Lower lobe of right lung (tissue), 2 donors: ENCODE results near the gene CAMSAP1. TPM values are rescaled to one million over a fixed set of nuclear protein-coding genes. Genes with fewer than 3 reads are reported as not detected.

Experiments
- ATAC-seq, 2 donors: fragments of 200-7000 bp; cut with Tn5 transposase; one replicate each; pipeline ENCODE4 v1.9.1; 2020 to 2022; ENCODE audit warnings: mild to moderate bottlenecking in 2 of 2, moderate library complexity in 2 of 2
- DNase-seq: peaks from one replicate; pipeline ENCODE4 v3.0.0-alpha.2; 2020
- H3K27ac ChIP-seq: fragments of 200-600 bp; one replicate; pipeline ENCODE4 v1.8.0; 2022
- H3K27me3 ChIP-seq: fragments of 200-600 bp; one replicate; pipeline ENCODE4 v1.8.0; 2022; ENCODE audit warnings: low read depth
- H3K36me3 ChIP-seq: fragments of 200-600 bp; one replicate; pipeline ENCODE4 v1.8.0; 2022; ENCODE audit warnings: mild to moderate bottlenecking
- H3K4me1 ChIP-seq: fragments of 200-600 bp; one replicate; pipeline ENCODE4 v1.8.0; 2022
- H3K4me3 ChIP-seq: fragments of 200-600 bp; one replicate; pipeline ENCODE4 v1.8.0; 2022; ENCODE audit warnings: mild to moderate bottlenecking
- H3K9me3 ChIP-seq: fragments of 200-600 bp; one replicate; pipeline ENCODE4 v1.8.0; 2022
- intact Hi-C: fragments of 100-400 bp; cut with DNase I; formaldehyde crosslinking; loops from one replicate; pipeline ENCODE4 v1.11.0; 2022
- total RNA-seq: library from RNA; stranded (reverse); fragmentation: NEBNext Ultra II Directional; extraction: Animal tissue kit (Norgen Biotek cat#: 25700); gene quantifications from one replicate; pipeline ENCODE4 v1.2.1, GENCODE V29; 2021
- TF ChIP-seq, protein P1 (sequence below): fragments of 200-600 bp; IDR thresholded peaks from one replicate; pipeline ENCODE4 v1.8.0; 2022; ENCODE audit warnings: antibody characterized with exemption, mild to moderate bottlenecking
- donor health status: DM: no; HTN: yes; CAD: no; lungs with severe emphysema.

The CAMSAP1 gene
- total RNA-seq, 1 donor from 2014 or later = 34.4 TPM

DNA sequence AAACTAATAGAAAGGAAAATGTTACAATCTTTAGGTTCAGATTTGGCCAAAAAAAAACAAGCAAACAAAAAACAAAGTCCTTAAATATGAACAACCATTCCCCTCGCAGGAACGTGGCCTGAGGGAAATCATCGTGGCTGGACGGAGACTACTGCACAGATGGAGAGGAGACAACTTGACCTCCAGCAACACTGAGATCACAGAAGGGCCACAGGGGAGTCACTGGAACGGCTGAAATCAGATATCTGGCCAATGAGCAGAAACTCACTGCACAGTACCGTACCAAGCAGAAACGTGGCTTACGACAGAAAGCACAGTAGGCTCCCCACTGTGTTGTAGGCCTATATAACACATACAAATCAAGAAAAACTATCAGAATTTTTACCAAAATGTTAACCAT, 27.7 kb downstream of the CAMSAP1 start:
- peaks cover 2% of the 10 kb centered on the region for H3K4me1 ChIP-seq
- no peaks in the 10 kb centered on the region for H3K9me3 ChIP-seq
- peaks cover 37% of the 10 kb centered on the region for H3K36me3 ChIP-seq
- ATAC-seq = no peak
- H3K27ac ChIP-seq = no peak overlapping the region
- intact Hi-C loops = no loop called here
- H3K27me3 ChIP-seq = no peaks in the 10 kb centered on the region
- no peak overlapping the region for H3K4me3 ChIP-seq
- DNase-seq = no peak
- TF ChIP-seq, protein P1, sequence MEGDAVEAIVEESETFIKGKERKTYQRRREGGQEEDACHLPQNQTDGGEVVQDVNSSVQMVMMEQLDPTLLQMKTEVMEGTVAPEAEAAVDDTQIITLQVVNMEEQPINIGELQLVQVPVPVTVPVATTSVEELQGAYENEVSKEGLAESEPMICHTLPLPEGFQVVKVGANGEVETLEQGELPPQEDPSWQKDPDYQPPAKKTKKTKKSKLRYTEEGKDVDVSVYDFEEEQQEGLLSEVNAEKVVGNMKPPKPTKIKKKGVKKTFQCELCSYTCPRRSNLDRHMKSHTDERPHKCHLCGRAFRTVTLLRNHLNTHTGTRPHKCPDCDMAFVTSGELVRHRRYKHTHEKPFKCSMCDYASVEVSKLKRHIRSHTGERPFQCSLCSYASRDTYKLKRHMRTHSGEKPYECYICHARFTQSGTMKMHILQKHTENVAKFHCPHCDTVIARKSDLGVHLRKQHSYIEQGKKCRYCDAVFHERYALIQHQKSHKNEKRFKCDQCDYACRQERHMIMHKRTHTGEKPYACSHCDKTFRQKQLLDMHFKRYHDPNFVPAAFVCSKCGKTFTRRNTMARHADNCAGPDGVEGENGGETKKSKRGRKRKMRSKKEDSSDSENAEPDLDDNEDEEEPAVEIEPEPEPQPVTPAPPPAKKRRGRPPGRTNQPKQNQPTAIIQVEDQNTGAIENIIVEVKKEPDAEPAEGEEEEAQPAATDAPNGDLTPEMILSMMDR = no peak

DNA sequence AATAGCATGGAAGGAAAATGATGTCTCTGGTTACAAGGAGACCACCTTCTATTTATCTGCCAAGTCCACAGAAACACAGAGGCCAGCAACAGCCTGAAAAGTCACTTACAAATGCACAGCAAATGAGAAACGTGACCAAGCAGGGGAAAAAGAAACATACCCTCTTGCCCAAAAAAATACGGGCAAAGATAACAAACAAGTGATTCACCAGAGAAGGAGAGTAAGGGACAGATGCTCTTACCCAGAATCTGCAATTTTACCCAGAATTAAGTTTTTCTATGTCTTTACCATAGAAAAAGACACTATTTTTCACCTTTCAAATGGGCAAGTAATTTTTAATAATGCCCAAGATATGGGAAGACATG, 28.1 kb downstream of the CAMSAP1 start:
- Histone ChIP-seq H3K36me3 (peaks cover 37% of the 10 kb centered on the region), H3K27ac (no peak overlapping the region), H3K4me3 (no peak overlapping the region), H3K4me1 (no peaks in the 10 kb centered on the region), H3K27me3 (no peaks in the 10 kb centered on the region), H3K9me3 (no peaks in the 10 kb centered on the region)
- DNase-seq = no peak
- no peak for ATAC-seq
- TF ChIP-seq, protein P1 = no peak
- intact Hi-C loops = no loop called here

DNA sequence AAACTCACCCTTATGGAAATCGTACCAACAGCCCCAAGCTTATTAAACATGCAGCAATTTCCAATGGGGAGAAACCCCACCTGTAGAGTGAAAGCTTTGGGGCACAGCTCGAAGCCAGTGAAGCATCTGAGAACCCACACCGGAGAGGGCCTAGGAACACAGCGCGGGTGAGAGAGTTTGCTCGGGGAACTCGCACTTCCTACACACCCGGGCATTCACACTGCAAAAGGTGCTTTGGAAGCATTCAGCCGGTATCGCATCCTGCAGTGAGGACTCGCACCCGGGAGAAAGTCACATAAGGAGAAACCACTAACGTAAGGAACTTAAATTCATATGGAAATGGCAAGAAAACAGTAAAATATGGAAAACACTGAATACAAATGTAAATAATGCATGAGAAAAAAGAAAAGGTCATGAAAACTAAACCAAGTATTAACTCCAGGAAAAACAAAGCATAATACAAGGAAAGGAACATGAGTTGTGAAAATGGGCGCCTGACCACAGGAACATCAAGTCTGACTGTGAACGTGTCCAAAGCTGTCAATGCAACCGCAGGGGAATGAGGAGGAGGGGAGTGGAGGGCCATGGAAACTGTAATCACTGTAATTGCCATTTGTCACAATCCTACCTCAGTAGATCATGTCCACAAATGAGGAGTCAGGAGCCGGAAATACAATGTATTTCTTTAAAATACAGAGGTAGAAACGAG, 28.7 kb downstream of the CAMSAP1 start:
- DNase-seq (no peak), ATAC-seq (no peak)
- TF ChIP-seq, protein P1 = no peak
- H3K4me3 ChIP-seq = no peak overlapping the region
- H3K27me3 ChIP-seq = no peaks in the 10 kb centered on the region
- H3K9me3 ChIP-seq = no peaks in the 10 kb centered on the region
- peaks cover 37% of the 10 kb centered on the region for H3K36me3 ChIP-seq
- no peak overlapping the region for H3K27ac ChIP-seq
- H3K4me1 ChIP-seq = no peaks in the 10 kb centered on the region
- intact Hi-C loops = no loop called here

DNA sequence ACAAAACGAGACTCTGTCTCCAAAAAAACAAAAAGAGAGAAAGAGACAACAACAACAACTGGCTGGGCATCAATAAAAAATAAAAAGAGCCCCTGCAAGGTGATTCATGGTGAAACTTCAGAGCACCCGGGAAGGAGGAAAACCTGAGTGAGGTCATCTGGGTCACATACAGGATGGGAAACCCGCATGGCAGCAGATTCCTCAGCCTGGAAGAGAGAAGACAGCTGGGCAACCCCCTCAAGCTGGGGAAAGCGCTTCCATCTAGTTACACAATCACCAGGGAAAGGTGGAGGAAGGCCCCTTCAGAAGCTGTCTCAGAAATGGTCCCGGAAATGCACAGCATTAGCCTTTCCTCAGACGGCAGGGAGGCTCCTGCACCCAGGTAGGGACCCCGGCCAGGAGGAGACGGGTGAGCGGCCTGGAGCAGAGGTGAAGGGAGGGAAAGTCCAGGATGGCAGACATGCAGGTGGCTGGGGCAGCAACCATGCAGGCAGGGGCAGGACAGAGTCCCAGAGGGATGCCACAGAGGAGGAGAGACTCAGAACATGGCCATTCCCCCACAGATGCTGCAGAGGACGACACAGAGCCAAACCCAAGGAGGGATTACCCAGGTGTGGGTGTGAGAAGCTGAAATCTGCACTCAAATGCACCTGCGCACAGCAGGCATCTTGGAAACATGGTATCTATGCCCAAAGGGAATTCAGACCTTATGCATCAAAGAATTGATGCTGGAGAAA, 29.4 kb downstream of the CAMSAP1 start:
- no peak for ATAC-seq
- no peak for DNase-seq
- no peaks in the 10 kb centered on the region for H3K4me1 ChIP-seq
- H3K36me3 ChIP-seq = peaks cover 37% of the 10 kb centered on the region
- TF ChIP-seq, protein P1 = no peak
- H3K4me3 ChIP-seq = no peak overlapping the region
- intact Hi-C loops = no loop called here
- no peaks in the 10 kb centered on the region for H3K27me3 ChIP-seq
- H3K27ac ChIP-seq = no peak overlapping the region
- no peaks in the 10 kb centered on the region for H3K9me3 ChIP-seq

DNA sequence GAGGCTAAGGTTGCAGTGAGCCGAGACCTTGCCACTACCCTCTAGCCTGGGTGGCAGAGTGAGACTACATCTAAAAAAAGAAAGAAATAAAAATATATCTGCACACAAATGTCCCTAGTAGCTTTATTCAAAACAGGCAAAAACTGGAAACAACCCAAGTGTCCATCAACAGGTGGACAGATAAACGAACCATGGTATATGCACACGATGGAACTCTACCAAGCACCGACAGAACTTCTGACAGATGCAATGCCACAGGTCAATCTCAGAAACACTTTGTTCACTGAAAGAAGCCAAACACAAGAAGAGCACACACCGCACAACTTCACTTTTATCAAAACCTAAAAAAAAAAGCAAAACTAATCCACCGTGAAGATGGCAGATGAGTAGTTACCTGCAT, 30.4 kb downstream of the CAMSAP1 start:
- ATAC-seq (no peak), DNase-seq (no peak)
- H3K9me3 ChIP-seq = no peaks in the 10 kb centered on the region
- intact Hi-C loops = no loop called here
- no peaks in the 10 kb centered on the region for H3K27me3 ChIP-seq
- TF ChIP-seq, protein P1 = no peak
- H3K27ac ChIP-seq = no peak overlapping the region
- no peak overlapping the region for H3K4me3 ChIP-seq
- H3K4me1 ChIP-seq = no peaks in the 10 kb centered on the region
- H3K36me3 ChIP-seq = peaks cover 29% of the 10 kb centered on the region
